GM23338 (cell line): ENCODE results near the gene LDLR. TPM values are rescaled to one million over a fixed set of nuclear protein-coding genes. Genes with fewer than 3 reads are reported as not detected.

Source experiments
- ATAC-seq: fragments of 200-7000 bp; cut with Tn5 transposase; 3 replicates; pipeline ENCODE4 v1.9.1; 2020
- DNase-seq: peaks from one replicate; pipeline ENCODE4 v3.0.0-alpha.2; 2015; ENCODE audit warnings: low spot score
- H2AFZ ChIP-seq: fragments of 200-600 bp; sonication (generic); 2 replicates; pipeline ENCODE4 v1.8.0; 2016; ENCODE audit warnings: antibody characterized with exemption, mild to moderate bottlenecking, moderate library complexity
- H3F3A ChIP-seq: fragments of 200-600 bp; sonication (generic); replicated peaks from 2 replicates; pipeline ENCODE4 v1.8.0; 2017; ENCODE audit warnings: antibody characterized with exemption, mixed run types, low read depth
- H3K27ac ChIP-seq: fragments of 200-600 bp; sonication (generic); 2 replicates; pipeline ENCODE4 v1.6.1; 2016; ENCODE audit warnings: low read depth
- H3K27me3 ChIP-seq: fragments of 200-600 bp; sonication (generic); 2 replicates; pipeline ENCODE4 v1.8.0; 2016; ENCODE audit warnings: mild to moderate bottlenecking, mixed run types, moderate library complexity; ENCODE audit not compliant: insufficient read depth
- H3K36me3 ChIP-seq: fragments of 200-600 bp; sonication (generic); 2 replicates; pipeline ENCODE4 v1.8.0; 2016; ENCODE audit warnings: mild to moderate bottlenecking; ENCODE audit not compliant: insufficient read depth
- H3K4me1 ChIP-seq: fragments of 200-600 bp; sonication (generic); 2 replicates; pipeline ENCODE4 v1.8.0; 2016; ENCODE audit warnings: mild to moderate bottlenecking, moderate library complexity; ENCODE audit not compliant: insufficient read depth
- H3K4me2 ChIP-seq: fragments of 200-600 bp; sonication (generic); 2 replicates; pipeline ENCODE4 v1.7.1; 2017; ENCODE audit warnings: mixed run types
- H3K4me3 ChIP-seq: fragments of 200-600 bp; sonication (generic); 2 replicates; pipeline ENCODE4 v1.6.1; 2016; ENCODE audit warnings: mixed run types
- H3K79me2 ChIP-seq: fragments of 200-600 bp; sonication (generic); replicated peaks from 2 replicates; pipeline ENCODE4 v1.8.0; 2017; ENCODE audit warnings: mild to moderate bottlenecking; ENCODE audit not compliant: insufficient read depth
- H3K9me2 ChIP-seq: fragments of 200-600 bp; sonication (generic); 2 replicates; pipeline ENCODE4 v1.8.0; 2017; ENCODE audit not compliant: insufficient read depth
- H4K20me1 ChIP-seq: fragments of 200-600 bp; sonication (generic); replicated peaks from 2 replicates; pipeline ENCODE4 v1.8.0; 2017; ENCODE audit warnings: mild to moderate bottlenecking; ENCODE audit not compliant: insufficient read depth
- H3K27ac Mint-ChIP-seq: 2 replicates; pipeline ENCODE4 v1.8.0; 2020; ENCODE audit warnings: inconsistent platforms, mild to moderate bottlenecking, moderate library complexity, mixed read lengths
- H3K27me3 Mint-ChIP-seq: 3 replicates; pipeline ENCODE4 v1.8.0; 2022; ENCODE audit warnings: low read depth, mild to moderate bottlenecking, moderate library complexity, mixed read lengths, inconsistent platforms; ENCODE audit not compliant: insufficient read depth, poor library complexity
- H3K36me3 Mint-ChIP-seq: 3 replicates; pipeline ENCODE4 v1.8.0; 2021; ENCODE audit warnings: low read depth, mild to moderate bottlenecking, inconsistent platforms, moderate library complexity, mixed read lengths
- H3K4me1 Mint-ChIP-seq: 3 replicates; pipeline ENCODE4 v1.8.0; 2020; ENCODE audit warnings: mild to moderate bottlenecking, inconsistent platforms, mixed read lengths
- H3K4me3 Mint-ChIP-seq: 3 replicates; pipeline ENCODE4 v1.8.0; 2021; ENCODE audit warnings: moderate library complexity, mild to moderate bottlenecking, inconsistent platforms, mixed read lengths
- H3K9me3 Mint-ChIP-seq: 3 replicates; pipeline ENCODE4 v1.8.0; 2020; ENCODE audit warnings: moderate library complexity, mild to moderate bottlenecking, inconsistent platforms, mixed read lengths
- CTCF ChIP-seq, 2 experiments: fragments of 200-600 bp in 1 of 2; sonication (generic) in 1 of 2; conservative IDR thresholded peaks; 2 replicates each; pipeline versions ENCODE4 v1.5.1 to v1.6.1; 2016 to 2017; ENCODE audit warnings: antibody characterized with exemption in 2 of 2, low read depth in 2 of 2, mild to moderate bottlenecking in 2 of 2, moderate library complexity in 1 of 2
- EZH2phosphoT487 ChIP-seq: fragments of 200-600 bp; sonication (generic); IDR thresholded peaks from one replicate; pipeline ENCODE4 v1.8.1; 2018; ENCODE audit warnings: antibody characterized with exemption; ENCODE audit not compliant: unreplicated experiment
- JUNB ChIP-seq: IDR thresholded peaks from one replicate; pipeline ENCODE4 v1.6.1; 2016; ENCODE audit warnings: antibody characterized with exemption; ENCODE audit not compliant: unreplicated experiment
- NANOG ChIP-seq: IDR thresholded peaks from 2 replicates; pipeline ENCODE4 v1.6.1; 2016; ENCODE audit warnings: antibody characterized with exemption, borderline replicate concordance
- POLR2AphosphoS5 ChIP-seq: IDR thresholded peaks from 2 replicates; pipeline ENCODE4 v1.6.1; 2016; ENCODE audit warnings: antibody characterized with exemption, low read depth
- REST ChIP-seq: IDR thresholded peaks from one replicate; pipeline ENCODE4 v1.6.1; 2018; ENCODE audit warnings: antibody characterized with exemption; ENCODE audit not compliant: unreplicated experiment
- STAT1 ChIP-seq: IDR thresholded peaks from one replicate; pipeline ENCODE4 v1.6.1; 2016; ENCODE audit warnings: antibody characterized with exemption; ENCODE audit not compliant: unreplicated experiment
- ZNF114 ChIP-seq: fragments of 250-450 bp; sonication (Bioruptor Pico); IDR thresholded peaks from 2 replicates; pipeline ENCODE4 v1.5.0; 2020; ENCODE audit warnings: mild to moderate bottlenecking, moderate library complexity
- polyA plus RNA-seq: library from polyadenylated mRNA; unstranded; fragments of >200 nt; fragmentation: Nextera tagmentation; extraction: Ambion mirVana; gene quantifications from 2 replicates; pipeline ENCODE4 v1.2.1, GENCODE V29; 2016
- total RNA-seq: library from RNA; depleted of rRNA; stranded (reverse); fragments of >200 nt; shearing (Covaris generic); gene quantifications from 2 replicates; pipeline ENCODE4 v1.2.3, GENCODE V29; 2014

LDLR gene
- total and polyA plus RNA-seq, 2 experiments from 2014 or later: 57.6 to 180 TPM

- Histone ChIP-seq H3K27me3 (no peaks in the 10 kb centered on the region), H3K4me2 (no peak overlapping the region), H4K20me1 (0 out of 2 replicates have a peak, but pooled peaks cover 3% of the 10 kb centered on the region), H3K27ac (peak overlapping the region; percentile 50; the same call in 1 of the 2 replicates), H3F3A (0 out of 2 replicates have a peak, but pooled peaks cover 2% of the 10 kb centered on the region), H3K4me3 (no peak overlapping the region), H3K4me1 (no peaks in the 10 kb centered on the region), H3K36me3 (peaks cover 3% of the 10 kb centered on the region; the same call in 1 of the 2 replicates), H3K9me2 (no peaks in the 10 kb centered on the region), H2AFZ (no peak overlapping the region), H3K79me2 (no peaks in the 10 kb centered on the region)
- no peak for ATAC-seq
- Mint-ChIP-seq H3K36me3 (peaks cover 60% of the 10 kb centered on the region), H3K9me3 (peaks cover 3% of the 10 kb centered on the region; the same call in 2 of the 3 replicates), H3K27ac (peak overlapping the region; percentile 95), H3K4me1 (peaks cover 4% of the 10 kb centered on the region), H3K4me3 (no peak overlapping the region), H3K27me3 (peaks cover 21% of the 10 kb centered on the region)
- TF ChIP-seq CTCF (conservative IDR thresholded peaks at IDR 0.05; ENCODE audit: low read depth in 2 of 2): no peak
- TF ChIP-seq POLR2AphosphoS5: no peak
- no peak for TF ChIP-seq JUNB
- no peak for TF ChIP-seq REST
- DNase-seq: no peak
Observed at GRCh38 chr19:11064831-11065303, 24.4 kb upstream of the LDLR start.

- H3K4me3 Mint-ChIP-seq: no peak overlapping the region
- H3K4me1 Mint-ChIP-seq: peaks cover 4% of the 10 kb centered on the region
Observed at GRCh38 chr19:11066326-11066725, 22.9 kb upstream of the LDLR start.

More at GRCh38 chr19:11066326-11066725, 22.9 kb upstream of the LDLR start:
- H3K27ac Mint-ChIP-seq: no peak overlapping the region
- ATAC-seq: no peak
- H3K4me2 ChIP-seq: no peak overlapping the region
- no peaks in the 10 kb centered on the region for H3K9me2 ChIP-seq
- H3K79me2 ChIP-seq: no peaks in the 10 kb centered on the region
- no peak overlapping the region for H3K4me3 ChIP-seq
- no peaks in the 10 kb centered on the region for H3K36me3 ChIP-seq
- no peaks in the 10 kb centered on the region for H3K4me1 ChIP-seq
- no peak overlapping the region; the same call in 1 of the 2 replicates for H3K27ac ChIP-seq
- peaks cover 23% of the 10 kb centered on the region for H3K27me3 Mint-ChIP-seq
- H3K36me3 Mint-ChIP-seq: peaks cover 46% of the 10 kb centered on the region
- TF ChIP-seq EZH2phosphoT487: no peak
- TF ChIP-seq NANOG: no peak
- TF ChIP-seq STAT1: no peak
- no peak for TF ChIP-seq ZNF114
- TF ChIP-seq POLR2AphosphoS5: no peak
- no peak for TF ChIP-seq JUNB
- no peak overlapping the region for H2AFZ ChIP-seq
- H3K9me3 Mint-ChIP-seq: peaks cover 3% of the 10 kb centered on the region; the same call in 2 of the 3 replicates
- H3K27me3 ChIP-seq: no peaks in the 10 kb centered on the region
- no peak for DNase-seq
- 0 out of 2 replicates have a peak, but pooled peaks cover 2% of the 10 kb centered on the region for H3F3A ChIP-seq
- 0 out of 2 replicates have a peak, but pooled peaks cover 3% of the 10 kb centered on the region for H4K20me1 ChIP-seq
